NCI-H128 (cell line): ENCODE measurements around the gene MYOZ2.
"Not testable (repeated sequence)": the region's sequence is repeated elsewhere in the genome, so short reads cannot be mapped to it uniquely, and the experiment has no call there.

Experiments used
- DNase-seq: peaks from one replicate; lab custom pipeline; 2025; ENCODE audit not compliant: unreplicated experiment; lab: John Stamatoyannopoulos, UW

Gene MYOZ2

GRCh38 chr4:119125931-119126330, 9.7 kb upstream of the MYOZ2 start:
- DNase-seq = no peak

- DNase-seq = no peak
Observed at GRCh38 chr4:119128148-119128547, 7.5 kb upstream of the MYOZ2 start.

- no peak for DNase-seq
Observed at GRCh38 chr4:119130365-119131065, 5.1 kb upstream of the MYOZ2 start.

GRCh38 chr4:119131164-119131563, 4.5 kb upstream of the MYOZ2 start:
- no peak for DNase-seq

- no peak for DNase-seq
Observed at GRCh38 chr4:119132306-119132705, 3.3 kb upstream of the MYOZ2 start.

- no peak for DNase-seq
Observed at GRCh38 chr4:119136546-119136945, 914 bp downstream of the MYOZ2 start.

- no peak for DNase-seq
Observed at GRCh38 chr4:119138046-119138445, 2.4 kb downstream of the MYOZ2 start.

GRCh38 chr4:119139311-119139710, 3.7 kb downstream of the MYOZ2 start:
- no peak for DNase-seq

GRCh38 chr4:119139822-119140252, 4.2 kb downstream of the MYOZ2 start:
- no peak for DNase-seq

GRCh38 chr4:119141283-119141682, 5.7 kb downstream of the MYOZ2 start:
- not testable (repeated sequence) for DNase-seq

GRCh38 chr4:119142833-119143232, 7.2 kb downstream of the MYOZ2 start:
- DNase-seq = no peak

- not testable (repeated sequence) for DNase-seq
Observed at GRCh38 chr4:119143341-119143740, 7.7 kb downstream of the MYOZ2 start.

- no peak for DNase-seq
Observed at GRCh38 chr4:119149110-119149509, 13.5 kb downstream of the MYOZ2 start.

- no peak for DNase-seq
Observed at GRCh38 chr4:119151161-119151560, 15.5 kb downstream of the MYOZ2 start.

- DNase-seq = no peak
Observed at GRCh38 chr4:119152741-119153140, 17.1 kb downstream of the MYOZ2 start.

- DNase-seq = no peak
Observed at GRCh38 chr4:119162174-119162573, 26.5 kb downstream of the MYOZ2 start.

GRCh38 chr4:119165767-119166166, 30.1 kb downstream of the MYOZ2 start:
- no peak for DNase-seq

- no peak for DNase-seq
Observed at GRCh38 chr4:119170195-119170594, 34.6 kb downstream of the MYOZ2 start.

GRCh38 chr4:119172223-119172622, 36.6 kb downstream of the MYOZ2 start:
- DNase-seq = no peak

GRCh38 chr4:119173729-119174361, 38.2 kb downstream of the MYOZ2 start:
- DNase-seq = not testable (repeated sequence)

- DNase-seq = no peak
Observed at GRCh38 chr4:119179011-119179410, 43.4 kb downstream of the MYOZ2 start.

GRCh38 chr4:119184128-119184527, 48.5 kb downstream of the MYOZ2 start:
- DNase-seq = no peak

GRCh38 chr4:119189638-119190037, 54.0 kb downstream of the MYOZ2 start:
- DNase-seq = no peak
